ENCODE data around the gene TMSB10. TPM values are rescaled to one million over a fixed set of nuclear protein-coding genes. Genes with fewer than 3 reads are reported as not detected.

The TMSB10 gene
- total RNA-seq, 1 donor from 2014 or later: 450 TPM

DNA sequence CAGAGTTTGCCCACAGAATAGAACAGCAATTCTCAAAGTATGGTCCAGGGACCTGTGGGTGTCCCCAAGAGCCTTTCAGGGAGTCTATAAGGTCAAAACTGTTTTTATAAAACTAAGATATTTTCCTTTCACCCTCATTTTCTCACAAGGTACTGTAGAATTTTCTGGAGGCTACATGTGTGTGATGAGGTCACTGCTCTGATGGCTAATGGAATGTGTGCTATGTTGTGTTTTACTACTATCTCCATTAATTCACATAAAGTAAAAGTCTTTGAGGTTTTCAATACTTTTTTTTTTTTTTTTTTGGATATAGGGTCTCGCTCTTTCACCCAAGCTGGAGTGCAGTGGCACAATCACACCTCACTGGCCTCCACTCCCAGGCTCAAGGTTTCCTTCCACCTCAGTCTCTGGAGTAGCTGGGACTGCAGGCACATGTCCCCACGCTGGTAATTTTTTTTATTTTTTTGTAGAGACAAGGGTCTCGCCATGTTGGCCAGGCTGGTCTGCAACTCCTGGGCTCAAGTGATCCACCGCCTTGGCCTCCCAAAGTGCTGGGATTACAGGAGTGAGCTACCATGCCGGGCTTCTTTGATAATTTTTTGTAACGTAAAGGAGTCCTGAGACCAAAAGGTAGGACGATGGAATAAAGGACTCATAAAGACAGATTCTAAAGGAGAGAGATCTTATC, 26.4 kb upstream of the TMSB10 start:
- intact Hi-C loops (cut with micrococcal nuclease): no loop called here
- no peak for ATAC-seq
- DNase-seq: no peak

DNA sequence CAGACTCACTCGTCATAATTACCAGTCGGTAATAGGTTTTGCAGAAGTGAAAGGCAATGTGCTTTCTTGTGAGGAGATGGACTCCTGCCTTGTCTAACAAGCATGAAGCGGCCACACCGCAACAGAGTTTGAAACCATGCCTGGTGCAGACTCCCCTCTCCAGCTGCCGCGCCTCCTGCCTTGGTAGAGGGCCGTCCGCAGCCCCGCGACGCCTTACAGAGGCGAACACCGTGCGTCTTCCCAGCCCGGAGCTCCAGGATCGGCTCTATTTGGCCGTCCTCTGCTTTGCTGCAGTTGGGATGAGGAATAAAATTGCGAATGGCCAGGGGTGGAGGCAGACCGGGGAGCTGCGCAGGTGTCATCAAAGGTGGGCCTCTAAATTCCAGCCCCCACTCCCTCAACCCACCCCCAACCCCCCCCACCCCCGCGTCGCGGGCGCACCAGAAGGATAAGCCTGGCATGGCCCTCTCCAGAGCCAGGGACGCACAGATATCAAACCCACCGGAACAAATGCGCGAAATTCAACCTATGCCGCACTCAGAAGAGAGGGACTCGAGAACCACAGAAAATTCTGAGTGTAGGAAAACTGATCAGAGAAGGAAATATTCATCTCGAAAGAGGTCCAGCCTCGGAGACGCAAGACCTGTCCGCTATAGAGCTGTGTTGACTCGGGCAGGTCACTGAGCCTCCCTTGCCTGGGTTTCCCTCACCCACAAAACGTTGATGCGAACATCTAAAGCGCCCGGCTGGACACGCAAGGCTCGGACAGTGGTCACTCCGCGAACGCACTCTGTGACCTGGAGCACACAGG, 25.7 kb upstream of the TMSB10 start:
- DNase-seq: no peak
- no peak for ATAC-seq
- intact Hi-C loops (cut with micrococcal nuclease): loop anchor here (5.0 kb wide), 1 partner anchor 382 kb away; no protein-coding TSS in a partner anchor

DNA sequence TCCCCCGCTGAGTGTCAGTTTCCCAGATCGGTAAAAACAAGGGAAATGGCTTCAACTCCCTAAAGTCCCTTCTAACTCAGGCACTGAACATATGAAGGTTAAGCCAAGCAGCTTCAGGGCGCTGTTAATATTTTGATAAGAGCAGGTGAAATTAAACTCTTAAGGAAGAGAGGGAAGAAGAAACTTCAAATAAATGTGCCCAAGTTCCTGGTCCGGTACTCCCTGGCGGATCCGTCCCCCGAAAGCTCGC, 25.1 kb upstream of the TMSB10 start:
- intact Hi-C loops (cut with micrococcal nuclease): loop anchor here (5.0 kb wide), 1 partner anchor 383 kb away; no protein-coding TSS in a partner anchor
- no peak for DNase-seq
- ATAC-seq: no peak

DNA sequence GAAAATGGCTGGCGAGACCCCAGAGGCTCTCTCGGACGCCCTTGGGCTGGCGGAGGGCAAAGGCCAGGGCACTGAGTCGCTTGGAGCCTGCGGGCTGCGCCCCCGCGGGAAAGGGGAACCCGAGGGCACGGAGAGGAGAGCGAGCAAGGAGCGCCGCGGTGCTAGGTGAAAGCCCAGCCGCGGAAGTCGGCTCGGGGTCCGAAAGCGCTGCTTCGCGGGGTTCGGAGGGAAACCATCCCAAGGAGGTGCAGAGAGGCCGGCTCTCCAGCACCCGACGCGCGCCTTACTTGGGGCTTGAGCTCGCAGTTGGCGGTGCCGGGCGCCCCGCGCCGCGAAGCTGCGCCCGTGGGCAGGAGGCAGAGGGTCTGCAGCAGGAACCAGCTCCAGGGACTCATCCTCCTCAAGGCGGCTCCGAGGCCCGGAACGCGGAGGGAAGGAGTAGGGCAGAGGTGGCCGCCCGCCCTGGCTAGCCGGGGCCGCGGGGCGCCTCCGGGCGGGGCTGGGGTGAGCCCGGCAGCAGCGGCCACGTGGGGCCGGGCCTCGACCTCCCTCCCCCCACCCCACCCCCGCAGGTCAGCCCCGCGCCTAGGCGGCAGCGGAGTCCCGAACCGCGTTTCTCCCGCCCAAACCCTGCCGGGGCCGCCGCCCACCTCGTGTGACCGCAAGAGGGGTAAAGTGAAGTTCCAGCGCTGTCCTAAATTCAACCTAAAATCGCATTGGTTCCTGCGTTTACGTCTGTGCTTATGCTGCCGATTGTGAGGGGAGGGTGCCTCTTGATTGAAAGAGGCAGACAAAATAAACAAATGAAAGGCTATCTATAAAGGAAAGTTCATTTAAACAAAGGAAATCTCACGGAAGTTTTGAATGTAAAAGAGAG, 24.6 kb upstream of the TMSB10 start, which contains the start of gene TRABD2A:
TSS of gene TRABD2A (minus strand) at position 440 of the 877 bp plus-strand sequence. CDS start at position 395, 45 bp downstream.
- ATAC-seq: peak; percentile 41
- peak; percentile 42 for DNase-seq
- intact Hi-C loops (cut with micrococcal nuclease): loop anchor here (5.0 kb wide), 1 partner anchor 384 kb away; no protein-coding TSS in a partner anchor

GRCh38 chr2:84881581-84882413, 23.7 kb upstream of the TMSB10 start:
- ATAC-seq (peak; percentile 91), DNase-seq (peak; percentile 82)
- intact Hi-C loops (cut with micrococcal nuclease): loop anchor here (5.0 kb wide), 1 partner anchor 384 kb away; no protein-coding TSS in a partner anchor

GRCh38 chr2:84882414-84882738, 23.1 kb upstream of the TMSB10 start:
- DNase-seq (no peak), ATAC-seq (no peak)
- intact Hi-C loops (cut with micrococcal nuclease): loop anchor here (5.0 kb wide), 1 partner anchor 385 kb away; no protein-coding TSS in a partner anchor

DNA sequence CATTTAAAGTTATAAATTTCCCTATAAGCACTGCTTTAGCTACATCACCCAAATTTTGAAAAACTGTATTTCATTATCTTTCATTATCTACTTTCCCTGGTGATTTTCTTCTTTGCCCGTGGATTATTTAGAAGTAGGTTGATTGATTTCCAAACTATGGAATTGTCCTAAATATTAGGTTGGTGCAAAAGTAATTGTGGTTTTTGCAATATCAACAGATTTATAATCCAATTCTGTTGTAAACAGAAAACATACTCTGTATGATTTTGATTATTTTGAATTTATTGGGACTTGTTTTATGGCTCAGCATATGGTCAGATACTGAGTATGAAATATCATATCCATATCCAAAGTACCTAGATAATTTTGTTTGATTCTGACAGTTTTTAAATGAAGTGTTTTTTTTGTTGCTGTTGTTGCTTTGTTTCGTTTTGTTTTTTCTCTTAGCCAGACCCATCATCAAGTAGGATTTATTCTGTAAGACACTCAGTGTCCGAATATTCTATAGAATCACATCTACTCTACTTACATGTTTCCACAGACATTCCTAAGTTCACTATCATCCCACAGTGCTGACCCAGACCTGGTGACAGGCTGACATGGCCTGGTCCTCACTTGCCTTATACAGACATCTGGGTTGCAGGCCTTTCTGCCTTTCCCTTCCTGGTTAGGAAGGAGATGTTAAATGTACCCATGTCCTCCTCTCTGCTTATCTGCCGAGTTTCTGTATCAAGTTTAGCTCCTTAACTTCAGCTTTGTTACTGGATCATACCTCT, 22.5 kb upstream of the TMSB10 start:
- DNase-seq (no peak), ATAC-seq (no peak)
- intact Hi-C loops (cut with micrococcal nuclease): loop anchor here (5.0 kb wide), 1 partner anchor 386 kb away; no protein-coding TSS in a partner anchor

GRCh38 chr2:84884449-84884848, 21.0 kb upstream of the TMSB10 start:
- no peak for ATAC-seq
- intact Hi-C loops (cut with micrococcal nuclease): loop anchor here (5.0 kb wide), 1 partner anchor 387 kb away; no protein-coding TSS in a partner anchor

DNA sequence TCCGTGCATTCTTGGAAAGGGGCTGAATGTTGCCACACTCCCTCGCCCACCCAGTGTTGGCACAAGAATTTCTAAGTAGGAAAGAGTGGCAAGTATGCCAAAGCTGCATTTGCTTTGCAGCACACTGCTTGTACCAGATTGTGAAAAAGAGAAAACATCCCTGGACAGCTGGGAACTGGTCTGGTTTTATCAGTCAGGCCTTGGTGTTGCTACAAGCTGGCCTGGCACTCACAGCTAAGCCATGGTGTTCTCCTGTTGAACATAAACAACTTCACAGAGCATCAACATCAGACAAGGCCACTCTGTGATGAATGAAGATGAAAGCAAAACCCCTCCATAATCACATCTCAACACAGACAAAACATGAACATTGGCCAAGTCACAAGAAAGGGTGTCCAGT, 20.3 kb upstream of the TMSB10 start:
- DNase-seq (no peak), ATAC-seq (no peak)
- intact Hi-C loops (cut with micrococcal nuclease): no loop called here

More at GRCh38 chr2:84884449-84884848, 21.0 kb upstream of the TMSB10 start:
- DNase-seq: no peak

- DNase-seq (no peak), ATAC-seq (no peak)
- intact Hi-C loops (cut with micrococcal nuclease): no loop called here
Observed at GRCh38 chr2:84886791-84887190, 18.7 kb upstream of the TMSB10 start.

GRCh38 chr2:84888401-84889276, 16.8 kb upstream of the TMSB10 start:
- intact Hi-C loops (cut with micrococcal nuclease): no loop called here
- no peak for DNase-seq

DNA sequence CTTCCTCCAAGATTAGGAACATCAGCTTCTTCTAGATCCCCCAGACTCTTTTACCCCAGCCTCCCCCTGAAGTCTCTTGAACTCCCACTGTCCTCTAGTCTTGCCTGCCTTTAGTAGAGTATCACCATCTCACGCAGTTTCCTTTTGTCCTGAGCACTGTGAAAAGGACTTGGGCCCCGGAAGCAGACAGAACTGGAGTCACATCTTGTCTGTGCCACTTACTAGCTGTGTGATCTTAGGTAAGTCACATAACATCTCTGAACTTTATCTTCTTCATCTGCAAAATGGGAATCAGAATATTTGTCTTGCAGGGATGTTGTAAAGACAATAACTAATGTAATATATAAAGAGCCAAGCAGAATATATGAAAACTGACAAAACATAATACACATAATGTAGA, 16.1 kb upstream of the TMSB10 start:
- intact Hi-C loops (cut with micrococcal nuclease): no loop called here
- no peak for ATAC-seq

More at GRCh38 chr2:84888401-84889276, 16.8 kb upstream of the TMSB10 start:
- ATAC-seq: peak; percentile 84

DNA sequence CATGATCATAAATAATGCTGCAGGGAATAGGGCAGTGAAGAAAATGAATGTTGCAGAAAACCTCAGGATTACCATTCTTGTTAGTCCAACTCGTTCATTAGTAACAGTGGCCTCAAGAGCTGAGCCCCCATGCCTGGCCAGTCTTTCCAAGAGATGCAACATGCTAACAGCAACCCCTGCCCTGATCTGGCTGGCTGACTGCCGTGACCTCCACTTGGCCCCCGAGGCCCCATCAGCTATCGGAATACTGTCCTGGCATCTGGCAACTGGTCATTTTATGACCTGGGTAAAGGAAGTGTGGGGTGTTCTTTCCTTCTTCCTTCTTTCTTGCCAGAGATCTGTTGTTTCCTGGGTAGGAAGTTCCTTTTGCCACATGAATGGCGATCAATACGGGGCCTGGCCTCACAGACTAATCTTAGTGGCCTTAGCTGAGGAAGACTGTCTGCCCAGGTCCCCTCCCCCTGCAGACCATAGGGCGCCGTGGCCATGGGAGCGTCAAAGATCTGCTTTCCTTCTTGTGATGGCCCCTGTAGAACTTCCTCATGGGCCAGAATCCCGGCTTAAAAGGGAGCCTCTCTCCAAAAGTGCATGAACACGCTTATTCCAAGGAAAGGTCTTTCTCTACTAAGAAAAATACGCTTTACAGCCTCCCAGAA, 14.0 kb upstream of the TMSB10 start:
- ATAC-seq (no peak), DNase-seq (no peak)
- intact Hi-C loops (cut with micrococcal nuclease): no loop called here

More for the DNA sequence above, 16.1 kb upstream of the TMSB10 start:
- DNase-seq: no peak

DNA sequence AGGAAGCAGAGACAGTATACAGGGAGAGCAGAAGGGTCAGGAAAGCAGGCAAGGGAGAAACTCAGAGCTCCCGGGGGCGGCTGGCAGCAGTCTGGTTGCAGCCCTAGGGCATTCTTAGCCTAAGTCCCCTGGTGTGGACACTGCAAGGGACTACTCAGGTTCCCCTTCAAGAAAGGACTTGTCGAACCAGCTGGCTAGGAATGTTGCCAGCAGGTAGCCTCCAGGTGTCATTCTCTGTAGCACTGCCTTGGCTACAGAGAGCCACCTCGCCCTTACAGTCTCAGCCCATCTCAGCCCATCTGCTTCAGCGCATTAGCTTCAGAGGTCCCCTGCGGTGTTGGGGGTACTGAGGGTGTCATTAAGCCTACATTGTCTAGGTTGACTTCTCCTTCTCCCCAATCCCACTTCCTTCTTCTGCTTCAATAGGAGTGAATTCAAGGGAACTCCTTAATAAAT, 11.3 kb upstream of the TMSB10 start:
- intact Hi-C loops (cut with micrococcal nuclease): no loop called here
- no peak for ATAC-seq
- no peak for DNase-seq

- ATAC-seq (peak; percentile 33), DNase-seq (no peak)
- intact Hi-C loops (cut with micrococcal nuclease): no loop called here
Observed at GRCh38 chr2:84894758-84895520, 10.5 kb upstream of the TMSB10 start.

DNA sequence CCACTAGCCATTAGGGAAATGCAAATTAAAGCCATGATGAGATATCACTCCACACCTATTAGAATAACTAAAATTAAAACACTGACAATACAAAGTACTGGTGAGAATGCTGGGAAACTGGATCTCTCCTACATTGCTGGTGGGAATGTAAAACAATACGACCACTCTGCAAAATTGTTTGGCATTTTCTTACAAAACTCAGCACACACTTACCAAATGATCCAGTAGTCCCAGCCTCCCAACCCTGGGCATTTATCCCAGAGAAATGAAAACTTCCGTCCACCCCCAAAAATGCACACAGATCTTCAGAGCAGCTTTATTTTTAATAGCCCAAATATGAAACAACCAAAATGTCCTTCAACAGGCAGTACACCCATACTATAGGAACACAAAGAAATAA, 8.9 kb upstream of the TMSB10 start:
- DNase-seq (no peak), ATAC-seq (no peak)
- intact Hi-C loops (cut with micrococcal nuclease): no loop called here

All from left ventricle myocardium superior (tissue), 1 donor.